HEK293 (cell line): ENCODE measurements around the gene RPL19.

Experiments used
- CTCF ChIP-seq: fragments of 450-650 bp; formaldehyde crosslinking; IDR thresholded peaks from 2 replicates; pipeline ENCODE4 v1.5.1; 2016; ENCODE audit warnings: missing biosample characterization, missing genetic modification characterization
- REST ChIP-seq: fragments of 450-650 bp; formaldehyde crosslinking; IDR thresholded peaks from 2 replicates; pipeline ENCODE4 v1.5.1; 2016; ENCODE audit warnings: missing biosample characterization, missing genetic modification characterization
- ZBTB17 ChIP-seq: fragments of 450-650 bp; formaldehyde crosslinking; IDR thresholded peaks from 2 replicates; pipeline ENCODE4 v1.5.1; 2016; ENCODE audit warnings: missing biosample characterization, missing genetic modification characterization
- ZFP37 ChIP-seq: fragments of 450-650 bp; formaldehyde crosslinking; IDR thresholded peaks from 2 replicates; pipeline ENCODE4 v1.5.1; 2016; ENCODE audit warnings: missing biosample characterization, missing genetic modification characterization
- ZNF274 ChIP-seq, 2 experiments: fragments of 200-500 bp in 1 of 2; fragments of 450-650 bp in 1 of 2; sonication (Bioruptor generic) in 1 of 2; formaldehyde crosslinking in 1 of 2; IDR thresholded peaks; 2 replicates each; pipeline versions ENCODE4 v1.5.1 to v1.6.1; 2014 to 2016; ENCODE audit warnings: borderline replicate concordance in 1 of 2, inconsistent platforms in 1 of 2, low read length in 1 of 2, missing biosample characterization in 1 of 2, missing genetic modification characterization in 1 of 2
- ZNF404 ChIP-seq: fragments of 450-650 bp; formaldehyde crosslinking; IDR thresholded peaks from 2 replicates; pipeline ENCODE4 v1.5.1; 2017; ENCODE audit warnings: missing biosample characterization, missing genetic modification characterization
- ZNF426 ChIP-seq: fragments of 450-650 bp; formaldehyde crosslinking; IDR thresholded peaks from 2 replicates; pipeline ENCODE4 v1.5.1; 2017; ENCODE audit warnings: missing biosample characterization, missing genetic modification characterization, mild to moderate bottlenecking, inconsistent platforms, moderate library complexity
- TF ChIP-seq, protein P1 (sequence below): fragments of 450-650 bp; formaldehyde crosslinking; IDR thresholded peaks from 2 replicates; pipeline ENCODE4 v1.5.1; 2016; ENCODE audit warnings: missing biosample characterization, missing genetic modification characterization

DNA sequence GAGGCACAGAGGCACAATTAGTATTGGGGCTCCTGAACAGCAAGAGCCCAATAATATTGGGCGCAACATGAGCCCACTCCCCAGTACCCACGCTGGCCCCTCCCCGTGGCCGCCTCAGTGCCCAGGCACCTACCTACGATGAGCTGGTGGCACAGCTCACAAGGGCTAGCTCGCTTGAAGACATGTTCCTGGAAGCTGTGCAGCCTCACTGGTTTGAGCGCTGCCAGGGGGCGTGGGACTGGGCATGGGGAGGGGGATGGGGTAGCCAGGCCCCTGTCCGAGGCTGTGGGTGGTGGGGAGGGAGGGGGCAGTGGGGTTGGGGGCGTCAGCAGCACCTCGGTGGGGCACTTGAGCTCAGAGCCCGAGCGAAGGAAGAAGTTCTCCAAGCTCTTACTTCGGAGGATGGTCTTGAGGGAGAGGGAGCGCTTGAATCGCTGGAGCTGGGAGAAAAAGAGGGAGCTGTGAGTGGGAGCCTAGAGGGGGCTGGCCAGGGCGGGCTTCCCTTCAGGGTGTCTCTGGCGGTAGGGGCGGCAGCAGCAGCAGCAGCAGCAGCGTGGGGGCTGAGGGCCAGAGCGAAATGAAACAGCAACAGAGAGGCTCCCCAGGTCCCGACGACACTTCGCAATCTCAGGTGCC, 17.8 kb downstream of the RPL19 start:
- no peak for TF ChIP-seq REST (tag by site-specific recombination)
- TF ChIP-seq ZFP37 (tag by site-specific recombination): no peak
- TF ChIP-seq CTCF (tag by site-specific recombination): no peak
- TF ChIP-seq ZBTB17 (tag by site-specific recombination): no peak
- TF ChIP-seq ZNF274 (IDR thresholded peaks at IDR 0.05; ENCODE audit: low read length): no peak
- no peak for TF ChIP-seq ZNF274 (tag by site-specific recombination; IDR thresholded peaks at IDR 0.05; ENCODE audit: borderline replicate concordance)
- no peak for TF ChIP-seq ZNF426 (tag by site-specific recombination)
- TF ChIP-seq, protein P1, sequence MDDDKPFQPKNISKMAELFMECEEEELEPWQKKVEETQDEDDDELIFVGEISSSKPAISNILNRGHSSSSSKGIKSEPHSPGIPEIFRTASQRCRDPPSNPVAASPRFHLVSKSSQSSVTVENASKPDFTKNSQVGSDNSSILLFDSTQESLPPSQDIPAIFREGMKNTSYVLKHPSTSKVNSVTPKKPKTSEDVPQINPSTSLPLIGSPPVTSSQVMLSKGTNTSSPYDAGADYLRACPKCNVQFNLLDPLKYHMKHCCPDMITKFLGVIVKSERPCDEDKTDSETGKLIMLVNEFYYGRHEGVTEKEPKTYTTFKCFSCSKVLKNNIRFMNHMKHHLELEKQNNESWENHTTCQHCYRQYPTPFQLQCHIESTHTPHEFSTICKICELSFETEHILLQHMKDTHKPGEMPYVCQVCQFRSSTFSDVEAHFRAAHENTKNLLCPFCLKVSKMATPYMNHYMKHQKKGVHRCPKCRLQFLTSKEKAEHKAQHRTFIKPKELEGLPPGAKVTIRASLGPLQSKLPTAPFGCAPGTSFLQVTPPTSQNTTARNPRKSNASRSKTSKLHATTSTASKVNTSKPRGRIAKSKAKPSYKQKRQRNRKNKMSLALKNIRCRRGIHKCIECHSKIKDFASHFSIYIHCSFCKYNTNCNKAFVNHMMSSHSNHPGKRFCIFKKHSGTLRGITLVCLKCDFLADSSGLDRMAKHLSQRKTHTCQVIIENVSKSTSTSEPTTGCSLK (tag by site-specific recombination): no peak
- TF ChIP-seq ZNF404 (tag by site-specific recombination): no peak
